ENCODE data around the gene SETX. TPM values are rescaled to one million over a fixed set of nuclear protein-coding genes. Genes with fewer than 3 reads are reported as not detected.

Gene SETX
- total RNA-seq, 1 donor from 2014 or later = 47.2 TPM

- Mint-ChIP-seq H3K9me3 (ENCODE audit: low read depth) (no peaks in the 10 kb centered on the region), H3K4me3 (ENCODE audit: low read depth) (no peak overlapping the region)
Measured at GRCh38 chr9:132312873-132313272, 41.9 kb downstream of the SETX start.

GRCh38 chr9:132312426-132312825 lies 42.4 kb downstream of the SETX start:
- Mint-ChIP-seq H3K4me3 (ENCODE audit: low read depth) (no peak overlapping the region), H3K36me3 (ENCODE audit: insufficient read depth) (peaks cover 32% of the 10 kb centered on the region), H3K4me1 (ENCODE audit: low read depth) (no peaks in the 10 kb centered on the region), H3K27ac (no peak overlapping the region), H3K27me3 (no peaks in the 10 kb centered on the region), H3K9me3 (ENCODE audit: low read depth) (no peaks in the 10 kb centered on the region)
- DNase-seq (ENCODE audit: low spot score, unreplicated experiment) = no peak
- no peak for TF ChIP-seq CTCF (IDR thresholded peaks at IDR 0.05; ENCODE audit: unreplicated experiment)

More at GRCh38 chr9:132312873-132313272, 41.9 kb downstream of the SETX start:
- no peak for DNase-seq (ENCODE audit: low spot score, unreplicated experiment)
- Mint-ChIP-seq H3K27ac (no peak overlapping the region), H3K27me3 (no peaks in the 10 kb centered on the region), H3K36me3 (ENCODE audit: insufficient read depth) (peaks cover 32% of the 10 kb centered on the region), H3K4me1 (ENCODE audit: low read depth) (no peaks in the 10 kb centered on the region)
- TF ChIP-seq CTCF (IDR thresholded peaks at IDR 0.05; ENCODE audit: unreplicated experiment) = peak; percentile 32

GRCh38 chr9:132311978-132312377 lies 42.8 kb downstream of the SETX start:
- Mint-ChIP-seq H3K4me3 (ENCODE audit: low read depth) (no peak overlapping the region), H3K36me3 (ENCODE audit: insufficient read depth) (peaks cover 32% of the 10 kb centered on the region), H3K9me3 (ENCODE audit: low read depth) (no peaks in the 10 kb centered on the region), H3K4me1 (ENCODE audit: low read depth) (no peaks in the 10 kb centered on the region), H3K27me3 (no peaks in the 10 kb centered on the region), H3K27ac (no peak overlapping the region)
- DNase-seq (ENCODE audit: low spot score, unreplicated experiment) = no peak
- TF ChIP-seq CTCF (IDR thresholded peaks at IDR 0.05; ENCODE audit: unreplicated experiment) = no peak

GRCh38 chr9:132309056-132309455 lies 45.7 kb downstream of the SETX start:
- no peaks in the 10 kb centered on the region for H3K27me3 Mint-ChIP-seq
- H3K36me3 Mint-ChIP-seq (ENCODE audit: insufficient read depth) = peaks cover 35% of the 10 kb centered on the region
- no peaks in the 10 kb centered on the region for H3K9me3 Mint-ChIP-seq (ENCODE audit: low read depth)
- H3K4me1 Mint-ChIP-seq (ENCODE audit: low read depth) = no peaks in the 10 kb centered on the region
- no peak overlapping the region for H3K27ac Mint-ChIP-seq
- DNase-seq (ENCODE audit: low spot score, unreplicated experiment) = no peak
- TF ChIP-seq CTCF (IDR thresholded peaks at IDR 0.05; ENCODE audit: unreplicated experiment) = no peak
- no peak overlapping the region for H3K4me3 Mint-ChIP-seq (ENCODE audit: low read depth)

- no peak for TF ChIP-seq CTCF (IDR thresholded peaks at IDR 0.05; ENCODE audit: unreplicated experiment)
- Mint-ChIP-seq H3K27me3 (no peaks in the 10 kb centered on the region), H3K36me3 (ENCODE audit: insufficient read depth) (peaks cover 30% of the 10 kb centered on the region), H3K4me3 (ENCODE audit: low read depth) (no peak overlapping the region), H3K27ac (no peak overlapping the region), H3K4me1 (ENCODE audit: low read depth) (peaks cover 6% of the 10 kb centered on the region), H3K9me3 (ENCODE audit: low read depth) (no peaks in the 10 kb centered on the region)
- DNase-seq (ENCODE audit: low spot score, unreplicated experiment) = no peak
Measured at GRCh38 chr9:132301521-132301920, 53.3 kb downstream of the SETX start.
